Measurements from ENCODE around the gene ABCE1. TPM values are rescaled to one million over a fixed set of nuclear protein-coding genes. Genes with fewer than 3 reads are reported as not detected.

ABCE1 gene
- total and polyA plus RNA-seq, 2 donors (not counting 1 experiment from before 2014, with no cell fraction given) = 76.8 to 84.8 TPM

- H3K9me3 ChIP-seq (ENCODE audit: control insufficient read depth, insufficient read depth, low read depth, low read length) = no peaks in the 10 kb centered on the region
- no peak overlapping the region for H3K4me3 ChIP-seq (replicated peaks in 1 of 4; ENCODE audit: control extremely low read depth in 1 of 4, insufficient read depth in 1 of 4, low read depth in 3 of 4, low read length in 4 of 4)
- H2AFZ ChIP-seq (ENCODE audit: low read length) = no peak overlapping the region
- H3K27me3 ChIP-seq (ENCODE audit: control insufficient read depth, insufficient read depth, low read length) = no peaks in the 10 kb centered on the region
- no peaks in the 10 kb centered on the region for H3K4me1 ChIP-seq (ENCODE audit: control insufficient read depth, extremely low read depth, insufficient read depth, low read length)
- no peaks in the 10 kb centered on the region for H3K36me3 ChIP-seq (ENCODE audit: control insufficient read depth, insufficient read depth, low read length)
- H3K27ac ChIP-seq (ENCODE audit: insufficient read depth, low read length) = no peak overlapping the region
- TF ChIP-seq CTCF (conservative IDR thresholded peaks at IDR 0.05 in 1 of 2, IDR thresholded peaks at IDR 0.05 in 1 of 2; ENCODE audit: low read depth in 1 of 2, low read length in 2 of 2) (no peak), EZH2 (IDR thresholded peaks at IDR 0.05; ENCODE audit: low read length, missing control alignments) (no peak)
- no peak overlapping the region for H3K4me2 ChIP-seq (ENCODE audit: extremely low read depth, insufficient read depth, low read length)
- no peak overlapping the region for H3K9ac ChIP-seq (ENCODE audit: insufficient read depth, low read length)
- no peak for DNase-seq (ENCODE audit: low read depth in 2 of 2)
- no peaks in the 10 kb centered on the region for H4K20me1 ChIP-seq (ENCODE audit: control insufficient read depth, extremely low read depth, insufficient read depth, low read length)
- no peaks in the 10 kb centered on the region for H3K79me2 ChIP-seq (ENCODE audit: control insufficient read depth, insufficient read depth, low read length)
Measured at GRCh38 chr4:145071560-145071959, 26.6 kb upstream of the ABCE1 start.

GRCh38 chr4:145075742-145076468 lies 22.2 kb upstream of the ABCE1 start:
- TF ChIP-seq EZH2 (IDR thresholded peaks at IDR 0.05; ENCODE audit: low read length, missing control alignments) (no peak), CTCF (conservative IDR thresholded peaks at IDR 0.05 in 1 of 2, IDR thresholded peaks at IDR 0.05 in 1 of 2; ENCODE audit: low read depth in 1 of 2, low read length in 2 of 2) (no peak)
- H3K4me2 ChIP-seq (ENCODE audit: extremely low read depth, insufficient read depth, low read length) = no peak overlapping the region
- H3K9ac ChIP-seq (ENCODE audit: insufficient read depth, low read length) = no peak overlapping the region
- H3K9me3 ChIP-seq (ENCODE audit: control insufficient read depth, insufficient read depth, low read depth, low read length) = no peaks in the 10 kb centered on the region
- no peaks in the 10 kb centered on the region for H3K36me3 ChIP-seq (ENCODE audit: control insufficient read depth, insufficient read depth, low read length)
- DNase-seq (ENCODE audit: low read depth in 2 of 2) = no peak
- H3K4me1 ChIP-seq (ENCODE audit: control insufficient read depth, extremely low read depth, insufficient read depth, low read length) = no peaks in the 10 kb centered on the region
- H3K27me3 ChIP-seq (ENCODE audit: control insufficient read depth, insufficient read depth, low read length) = no peaks in the 10 kb centered on the region
- no peak overlapping the region for H3K27ac ChIP-seq (ENCODE audit: insufficient read depth, low read length)
- no peaks in the 10 kb centered on the region for H4K20me1 ChIP-seq (ENCODE audit: control insufficient read depth, extremely low read depth, insufficient read depth, low read length)
- H2AFZ ChIP-seq (ENCODE audit: low read length) = no peak overlapping the region
- no peaks in the 10 kb centered on the region for H3K79me2 ChIP-seq (ENCODE audit: control insufficient read depth, insufficient read depth, low read length)
- H3K4me3 ChIP-seq (replicated peaks in 1 of 4; ENCODE audit: control extremely low read depth in 1 of 4, insufficient read depth in 1 of 4, low read depth in 3 of 4, low read length in 4 of 4) = no peak overlapping the region

- Histone ChIP-seq H3K9ac (ENCODE audit: insufficient read depth, low read length) (no peak overlapping the region), H3K4me2 (ENCODE audit: extremely low read depth, insufficient read depth, low read length) (no peak overlapping the region), H3K79me2 (ENCODE audit: control insufficient read depth, insufficient read depth, low read length) (no peaks in the 10 kb centered on the region), H3K27me3 (ENCODE audit: control insufficient read depth, insufficient read depth, low read length) (no peaks in the 10 kb centered on the region), H2AFZ (ENCODE audit: low read length) (no peak overlapping the region), H3K4me1 (ENCODE audit: control insufficient read depth, extremely low read depth, insufficient read depth, low read length) (no peaks in the 10 kb centered on the region), H3K27ac (ENCODE audit: insufficient read depth, low read length) (no peak overlapping the region), H3K36me3 (ENCODE audit: control insufficient read depth, insufficient read depth, low read length) (no peaks in the 10 kb centered on the region), H3K9me3 (ENCODE audit: control insufficient read depth, insufficient read depth, low read depth, low read length) (no peaks in the 10 kb centered on the region), H3K4me3 (replicated peaks in 1 of 4; ENCODE audit: control extremely low read depth in 1 of 4, insufficient read depth in 1 of 4, low read depth in 3 of 4, low read length in 4 of 4) (no peak overlapping the region), H4K20me1 (ENCODE audit: control insufficient read depth, extremely low read depth, insufficient read depth, low read length) (no peaks in the 10 kb centered on the region)
- TF ChIP-seq CTCF (conservative IDR thresholded peaks at IDR 0.05 in 1 of 2, IDR thresholded peaks at IDR 0.05 in 1 of 2; ENCODE audit: low read depth in 1 of 2, low read length in 2 of 2) = no peak
- no peak for TF ChIP-seq EZH2 (IDR thresholded peaks at IDR 0.05; ENCODE audit: low read length, missing control alignments)
- peak in 1 of 2 donors; percentile 41 for DNase-seq (ENCODE audit: low read depth in 2 of 2)
Measured at GRCh38 chr4:145076469-145076855, 21.6 kb upstream of the ABCE1 start.

Measured in fibroblast of lung (primary cell).